LNCAP (cell line): ENCODE measurements around the gene ITGA1.

Source experiments
- CTCF ChIP-seq: fragments of 450-650 bp; IDR thresholded peaks from 2 replicates; pipeline ENCODE4 v1.5.1; 2017; ENCODE audit warnings: mild to moderate bottlenecking

Gene ITGA1

DNA sequence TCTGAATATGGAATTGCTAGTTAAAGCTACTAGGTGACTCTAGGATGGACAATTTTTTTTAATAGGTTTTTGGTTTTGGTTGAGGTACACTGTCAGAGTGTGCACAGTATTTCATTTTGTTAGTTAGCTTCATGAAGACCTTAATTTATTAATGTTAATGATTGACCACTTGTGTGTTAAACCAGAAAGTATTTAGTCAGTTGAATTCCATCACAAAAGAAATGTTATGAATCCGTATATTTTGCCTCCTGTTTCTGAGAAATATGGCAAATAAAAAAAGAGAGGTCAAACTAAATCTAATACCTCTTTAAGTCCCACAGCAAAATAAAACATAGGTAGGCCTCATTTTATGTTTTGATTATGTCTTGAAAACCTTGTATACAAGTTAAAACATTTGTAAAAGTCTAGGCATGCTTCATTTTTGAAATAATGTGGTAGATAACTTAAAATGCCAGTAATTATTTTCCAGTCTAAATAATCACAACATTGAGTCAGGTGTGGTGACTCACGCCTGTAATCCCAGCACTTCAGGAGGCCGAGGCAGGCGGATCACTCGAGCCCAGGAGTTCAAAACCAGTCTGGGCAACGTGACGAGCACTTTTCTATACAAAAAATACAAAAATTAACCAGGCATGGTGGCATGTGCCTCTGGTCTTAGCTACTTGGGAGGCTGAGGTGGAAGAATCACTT, 50.8 kb downstream of the ITGA1 start:
- TF ChIP-seq CTCF, result no peak

DNA sequence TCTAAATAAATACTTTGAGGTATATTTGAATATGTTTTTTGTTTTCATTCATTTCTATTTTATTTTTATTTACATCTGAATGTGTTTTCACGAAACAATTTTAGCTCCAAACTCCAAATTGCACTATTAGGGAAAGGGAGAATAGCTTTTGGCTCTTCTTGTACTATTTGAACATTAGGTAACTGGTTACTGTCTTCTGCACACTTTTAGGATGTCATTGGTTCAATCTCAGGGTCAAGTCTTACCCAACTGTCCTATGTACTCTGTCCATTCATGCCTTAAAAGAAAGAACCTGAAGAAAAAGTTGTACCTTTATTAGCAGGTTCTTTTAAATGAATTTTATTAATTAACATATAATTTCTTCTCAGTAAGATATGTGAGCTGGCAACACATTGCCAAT, 51.6 kb downstream of the ITGA1 start:
- no peak for TF ChIP-seq CTCF

DNA sequence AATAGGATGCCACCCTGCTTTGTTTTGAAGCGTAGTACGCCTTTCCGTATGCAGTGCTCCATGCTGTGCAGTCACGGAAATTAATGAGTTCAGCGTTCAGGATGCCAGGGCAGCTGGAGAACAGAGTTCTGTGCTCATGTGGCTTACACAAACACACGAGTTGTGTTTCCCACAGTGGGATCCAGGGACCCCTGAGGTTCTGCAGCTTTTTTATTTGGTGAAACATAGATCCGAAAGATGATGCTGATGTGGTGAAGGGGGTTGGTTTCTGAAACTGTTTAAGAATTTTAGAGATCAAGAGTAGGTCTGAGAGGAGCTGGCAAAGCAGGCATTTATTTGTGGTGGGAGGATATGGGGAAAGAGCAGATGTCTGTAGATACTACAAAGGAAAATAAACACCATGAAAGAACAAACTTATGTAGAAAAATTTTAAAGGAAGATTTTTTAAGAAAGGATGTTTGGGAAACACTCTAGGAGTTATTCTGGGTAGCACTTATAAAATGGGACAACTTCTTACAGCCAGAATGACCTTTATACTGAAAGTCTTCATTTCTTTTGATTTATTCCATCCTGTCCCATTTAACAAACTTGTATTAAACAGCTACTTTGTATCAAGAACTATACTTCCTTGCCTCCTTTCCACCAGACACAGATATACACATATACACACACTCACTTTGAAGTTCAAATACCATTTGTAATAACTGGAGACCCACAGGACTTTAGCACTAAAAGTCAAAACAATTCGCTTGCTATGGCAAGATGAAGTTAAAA, 52.7 kb downstream of the ITGA1 start:
- no peak for TF ChIP-seq CTCF

DNA sequence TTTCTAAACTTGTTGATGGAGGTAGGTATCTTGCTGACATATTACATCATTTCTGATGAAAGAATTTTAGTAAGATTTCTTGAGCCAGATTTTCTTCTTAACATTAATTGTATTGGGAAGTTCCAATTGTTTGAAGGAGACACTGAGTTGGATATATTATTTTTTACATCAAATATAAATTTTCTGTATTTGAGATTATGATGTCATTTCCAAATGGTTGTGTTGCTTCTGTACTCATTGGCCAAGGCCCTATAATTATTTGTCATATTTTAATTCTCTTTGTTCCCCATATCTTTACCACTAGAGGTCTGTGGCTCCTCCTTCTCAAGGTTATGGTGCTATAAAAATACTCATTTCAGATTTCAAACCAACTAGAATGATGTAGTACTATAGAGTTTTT, 53.4 kb downstream of the ITGA1 start:
- no peak for TF ChIP-seq CTCF

DNA sequence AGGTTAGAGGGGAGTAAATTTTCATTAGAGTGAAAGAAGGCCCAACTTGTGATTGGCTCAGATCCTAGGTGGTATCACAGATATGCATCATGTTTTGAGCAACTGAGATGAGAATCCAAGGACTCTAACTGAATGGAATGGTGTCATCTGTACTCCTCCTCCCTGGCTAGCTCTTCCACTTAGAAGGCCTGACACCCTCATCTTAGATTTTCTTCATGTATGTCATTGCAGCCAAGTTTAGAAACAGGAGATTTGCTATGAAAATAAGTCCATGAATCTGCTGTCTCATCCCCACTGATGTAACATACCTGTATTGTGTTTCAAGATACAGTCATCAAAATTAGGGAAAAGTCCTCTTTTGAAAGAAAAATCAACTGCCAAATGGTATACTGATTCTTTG, 54.4 kb downstream of the ITGA1 start:
- no peak for TF ChIP-seq CTCF

- no peak for TF ChIP-seq CTCF
These were observed 57.2 kb downstream of the ITGA1 start for GRCh38 chr5:52844885-52845284.

DNA sequence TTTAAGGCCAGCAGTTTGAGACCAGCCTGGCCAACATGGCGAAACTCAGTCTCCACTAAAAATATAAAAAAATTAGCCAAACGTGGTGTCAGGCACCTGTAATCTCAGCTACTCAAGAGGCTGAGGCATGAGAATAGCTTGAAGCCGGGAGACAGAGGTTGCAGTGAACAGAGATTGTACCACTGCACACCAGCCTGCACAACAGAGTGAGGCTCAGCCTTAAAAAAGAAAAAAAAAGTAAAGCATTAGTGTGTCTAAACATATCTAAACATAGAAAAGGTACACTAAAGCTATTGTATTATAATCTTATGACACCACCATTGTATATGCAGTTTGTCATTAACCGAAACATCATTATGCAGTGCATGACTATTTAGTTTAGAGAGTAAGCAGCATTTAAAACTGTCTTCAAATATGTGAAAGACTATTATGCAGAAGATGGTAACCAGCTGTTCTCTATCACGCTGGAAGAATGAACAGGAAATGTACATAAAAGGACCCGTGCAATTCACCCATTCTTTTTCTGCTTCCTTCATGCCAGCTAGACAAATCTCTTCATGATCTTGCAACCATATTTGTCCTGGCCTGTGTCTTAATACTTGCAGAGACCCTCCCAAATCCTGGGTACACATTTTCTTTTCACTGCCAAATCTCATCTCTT, 58.6 kb downstream of the ITGA1 start:
- no peak for TF ChIP-seq CTCF
